ENCODE measurements around the gene NFS1.
A peak's percentile ranks its signal among the peaks of the same experiment; 100 is the strongest.
"Not testable (repeated sequence)": the region's sequence is repeated elsewhere in the genome, so short reads cannot be mapped to it uniquely, and the experiment has no call there.

Gene NFS1

DNA sequence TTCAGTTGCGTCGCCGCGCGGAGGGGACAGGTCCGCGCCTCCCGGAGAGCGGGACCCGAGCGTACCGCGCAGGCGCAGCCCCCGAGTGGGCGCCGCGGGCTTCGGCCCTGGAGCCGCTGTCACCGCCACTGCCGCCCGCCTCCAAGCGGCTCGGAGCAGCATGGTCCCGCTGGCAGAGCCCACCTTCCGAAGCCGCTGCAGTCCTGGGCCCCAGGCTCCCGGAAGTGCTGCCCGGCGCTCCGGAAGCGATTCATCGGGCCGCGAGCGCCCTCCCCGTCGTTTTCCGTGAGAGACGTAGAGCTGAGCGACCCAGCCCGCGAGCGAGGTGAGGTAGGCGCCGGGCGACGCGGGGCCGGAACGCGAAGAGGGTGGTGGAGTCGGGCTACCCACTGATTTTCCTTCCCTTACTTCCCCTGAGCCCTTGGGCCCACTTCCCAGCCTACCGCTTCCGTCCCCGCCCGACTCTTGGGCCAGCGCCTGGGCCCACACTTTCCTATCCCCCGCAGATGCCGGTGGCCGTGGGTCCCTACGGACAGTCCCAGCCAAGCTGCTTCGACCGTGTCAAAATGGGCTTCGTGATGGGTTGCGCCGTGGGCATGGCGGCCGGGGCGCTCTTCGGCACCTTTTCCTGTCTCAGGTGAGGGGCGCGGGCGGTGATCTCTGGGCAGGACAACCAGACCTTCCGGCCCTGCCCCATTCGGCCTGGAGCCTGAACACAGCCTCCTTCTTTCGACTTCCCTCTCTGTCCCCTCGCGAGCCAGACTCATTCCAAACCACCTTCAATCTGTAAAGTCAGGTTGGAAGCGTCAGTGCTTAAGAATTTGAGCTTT is at the start of gene NFS1, which contains the start of gene ROMO1:
TSS of gene NFS1 (minus strand) at position 226 of the 830 bp plus-strand sequence. CDS start at position 162, 64 bp downstream.
TSS of gene ROMO1 (plus strand) at position 279 of the 830 bp plus-strand sequence. CDS start at position 507, 228 bp downstream.
- DNase-seq (ENCODE audit: low read depth) = peak; percentile 69

DNA sequence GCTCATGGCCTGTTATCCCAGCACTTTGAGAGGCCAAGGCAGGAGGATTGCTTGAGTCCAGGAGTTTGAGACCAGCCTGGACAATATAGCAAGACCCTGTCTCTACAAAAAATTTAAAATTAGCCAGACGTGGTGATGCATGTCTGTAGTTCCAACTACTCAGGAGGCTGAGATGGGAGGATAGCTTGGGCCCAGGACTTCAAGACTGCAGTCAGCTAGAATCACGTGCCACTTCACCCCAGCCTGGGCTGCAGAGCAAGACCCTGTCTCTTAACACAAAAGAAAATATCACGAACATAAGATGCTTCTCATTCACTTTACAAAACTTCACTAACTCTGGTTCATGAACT is 45.3 kb upstream of the NFS1 start:
- DNase-seq (ENCODE audit: low read depth) = not testable (repeated sequence)

DNA sequence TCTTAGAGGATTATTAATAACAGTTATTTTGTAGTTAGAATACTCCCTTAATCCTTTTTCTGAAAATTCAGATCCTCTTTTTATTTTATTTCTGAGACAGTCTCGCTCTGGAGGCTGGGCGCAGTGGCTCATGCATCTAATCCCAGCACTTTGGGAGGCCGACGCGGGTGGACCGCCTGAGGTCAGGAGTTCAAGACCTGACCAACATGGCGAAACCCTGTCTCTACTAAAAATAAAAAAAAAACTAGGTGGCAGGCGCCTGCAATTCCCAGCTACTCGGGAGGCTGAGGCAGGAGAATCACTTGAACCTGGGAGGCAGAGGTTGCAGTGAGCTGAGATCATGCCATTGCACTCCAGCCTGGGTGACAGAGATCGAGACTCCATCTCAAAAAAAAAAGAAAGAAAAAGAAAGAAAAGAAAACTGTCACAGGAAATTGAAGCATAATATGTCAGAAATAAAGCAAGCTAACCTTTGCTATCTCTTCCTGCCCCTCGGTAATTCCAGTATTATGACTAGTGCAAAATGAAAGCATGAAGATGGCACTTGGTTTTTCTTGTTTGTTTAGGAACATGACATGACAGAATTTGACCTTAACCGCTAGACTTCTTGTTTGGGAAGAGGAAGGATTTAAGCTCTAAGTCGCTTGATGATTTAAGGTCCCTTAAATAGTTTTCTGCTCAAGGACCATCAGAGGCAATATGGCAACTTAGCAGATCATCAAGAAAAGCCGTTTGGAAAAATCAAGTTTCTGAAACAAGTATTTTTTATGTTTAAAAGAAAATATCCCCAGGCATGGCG is 44.7 kb upstream of the NFS1 start:
- no peak for DNase-seq (ENCODE audit: low read depth)

DNA sequence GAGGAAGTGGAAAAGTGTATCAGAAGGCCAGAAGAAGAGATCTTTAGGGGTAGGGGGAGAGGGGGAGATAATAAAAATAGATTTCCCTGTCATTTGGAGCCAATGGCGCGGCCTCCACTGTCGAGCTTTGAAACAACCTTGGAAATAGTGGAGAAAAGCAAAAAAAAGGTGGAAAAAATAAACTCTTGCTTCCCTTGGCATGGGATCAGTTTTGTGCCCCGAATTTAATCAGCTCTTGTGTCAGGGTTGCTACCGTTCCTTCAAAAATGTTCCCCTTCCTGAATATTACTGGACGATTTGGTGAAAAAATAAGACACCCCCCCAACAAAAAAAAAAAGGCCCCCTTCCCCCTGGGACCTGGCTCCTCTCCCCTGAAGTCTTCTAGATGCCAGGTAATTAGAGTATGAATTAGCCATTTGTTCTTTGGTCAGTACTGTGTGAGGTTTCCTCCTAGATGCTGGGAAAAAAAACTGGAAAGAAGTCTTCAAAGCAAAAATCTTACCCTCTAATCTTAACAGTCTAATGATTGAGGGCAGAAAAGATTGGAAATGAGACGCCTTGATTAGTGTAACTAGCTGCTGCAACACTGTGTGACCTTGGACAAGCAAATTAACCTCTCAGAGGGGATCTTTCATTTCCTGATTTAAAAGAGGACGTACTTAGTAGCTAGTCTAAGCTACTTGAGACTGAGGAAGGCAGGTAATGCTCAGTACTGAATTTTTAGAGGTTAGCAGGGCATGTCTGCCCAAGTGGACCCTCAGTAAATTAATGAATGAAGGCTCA is 43.8 kb upstream of the NFS1 start:
- no peak for DNase-seq (ENCODE audit: low read depth)

DNA sequence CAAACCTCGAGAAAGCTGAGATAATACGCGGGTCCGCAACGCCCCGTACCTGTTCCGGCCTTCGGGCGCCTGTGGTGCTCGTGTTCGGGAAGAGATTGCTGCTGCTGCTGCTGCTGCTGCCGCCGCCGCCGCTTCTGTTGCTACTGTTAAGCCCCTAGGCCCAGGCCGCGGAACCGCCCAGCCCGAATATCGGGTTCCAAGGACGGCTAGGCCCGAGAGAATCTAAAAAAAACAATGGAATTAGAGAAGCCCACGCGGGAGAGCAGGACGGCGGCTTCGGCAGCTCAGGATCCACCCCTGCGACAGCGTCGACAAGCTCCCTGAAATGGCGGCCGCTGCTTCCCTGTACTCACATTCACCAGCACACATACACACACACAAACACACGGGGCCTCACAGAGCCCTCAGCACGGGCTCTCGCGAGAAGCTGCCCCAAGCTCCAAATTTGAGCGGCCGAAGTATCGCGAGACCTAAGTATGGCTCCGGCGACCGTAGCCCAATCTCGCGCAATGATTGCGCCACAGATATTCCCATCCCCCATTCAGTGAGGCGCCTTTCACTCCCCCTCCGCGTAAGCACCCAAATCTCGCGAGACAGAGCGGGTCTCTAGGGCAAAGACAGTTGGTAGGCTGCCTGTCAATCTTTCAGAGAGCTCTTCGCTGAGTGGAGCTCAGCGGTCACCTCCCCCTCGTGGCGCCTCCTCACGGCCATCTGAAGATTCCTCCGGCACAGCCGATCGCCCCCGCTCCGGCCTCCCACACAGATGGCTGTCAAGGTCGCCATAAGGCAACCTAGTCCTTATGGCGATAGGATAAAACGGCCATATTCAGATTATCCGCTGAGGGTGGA is 43.0 kb upstream of the NFS1 start, which contains the start of gene RBM39:
TSS of gene RBM39 (minus strand) at position 369 of the 849 bp plus-strand sequence. CDS start 1,386 bp downstream, outside the sequence.
- DNase-seq (ENCODE audit: low read depth) = peak; percentile 98

DNA sequence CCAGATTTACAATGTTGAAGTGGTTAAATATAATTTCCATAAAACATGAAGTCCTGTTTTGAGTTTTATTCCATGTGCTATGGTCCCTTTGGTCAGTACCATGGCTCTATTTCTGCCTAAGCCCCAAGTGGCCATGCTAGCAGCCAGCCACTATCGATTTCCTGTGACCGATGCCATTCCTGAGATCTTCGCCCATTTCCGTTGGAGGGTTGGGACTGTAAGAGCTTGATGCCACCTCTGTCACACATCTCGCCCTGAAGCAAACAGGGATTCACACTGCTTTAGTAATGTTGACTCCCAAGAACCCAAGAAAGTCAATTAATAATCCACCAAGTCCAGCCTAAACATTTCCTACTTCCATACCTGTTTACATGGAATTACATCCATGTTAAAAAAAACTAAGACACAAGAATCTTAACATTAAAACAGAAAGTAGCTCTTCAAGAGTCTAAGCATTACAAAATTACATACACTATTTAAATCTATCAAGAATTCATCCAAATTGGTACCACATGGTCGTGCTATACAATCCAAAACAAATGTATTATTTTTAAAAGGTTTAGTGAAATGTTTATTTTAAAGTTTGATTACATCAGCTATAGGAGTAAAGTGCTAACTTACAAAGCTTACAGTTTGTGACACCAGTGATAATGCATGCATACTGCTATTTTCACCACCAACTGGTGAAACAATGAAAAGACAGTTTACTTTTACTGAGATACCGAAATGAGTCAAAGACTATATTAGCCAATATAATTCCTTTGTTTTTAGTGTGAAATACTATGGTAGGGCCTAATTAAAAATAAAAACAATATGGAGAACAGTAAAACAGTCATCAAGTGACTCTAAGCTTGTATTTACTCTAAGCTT is 40.4 kb upstream of the NFS1 start:
- DNase-seq (ENCODE audit: low read depth) = no peak

DNA sequence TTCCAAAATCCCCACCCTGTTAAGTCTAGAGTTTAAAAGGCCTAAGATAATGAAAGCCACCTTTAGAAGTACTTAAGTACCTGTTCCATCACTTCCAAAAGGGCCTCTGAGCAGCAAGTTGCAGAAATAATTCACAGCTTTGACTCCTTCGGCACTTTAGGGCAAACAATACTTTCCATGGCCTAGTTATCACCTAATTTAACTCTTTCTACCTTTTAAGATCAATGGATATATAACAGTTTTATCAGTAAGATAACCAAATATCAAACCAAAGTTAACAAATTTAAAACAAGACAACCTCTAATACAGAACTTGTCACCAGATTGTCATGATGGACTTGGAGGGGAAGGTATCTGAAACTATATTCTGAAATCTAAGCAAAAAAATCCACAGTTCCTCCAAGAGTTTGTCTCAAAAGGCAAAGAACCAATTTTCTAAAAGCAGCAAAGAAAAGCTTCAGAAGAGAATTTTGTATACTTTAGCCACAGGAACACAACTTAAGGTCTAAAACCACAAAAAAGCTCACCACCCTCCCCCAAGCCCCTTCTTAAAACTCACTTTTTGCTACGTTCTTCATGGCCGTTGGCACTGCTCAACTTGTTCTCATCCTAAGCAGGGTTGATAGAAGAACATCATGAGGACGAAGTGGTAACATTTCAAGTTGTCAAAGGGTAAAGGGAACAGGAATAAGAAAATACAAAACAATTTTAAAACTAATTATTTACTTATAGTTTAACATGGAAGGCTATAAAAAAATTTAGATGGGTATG is 39.4 kb upstream of the NFS1 start:
- DNase-seq (ENCODE audit: low read depth) = no peak

DNA sequence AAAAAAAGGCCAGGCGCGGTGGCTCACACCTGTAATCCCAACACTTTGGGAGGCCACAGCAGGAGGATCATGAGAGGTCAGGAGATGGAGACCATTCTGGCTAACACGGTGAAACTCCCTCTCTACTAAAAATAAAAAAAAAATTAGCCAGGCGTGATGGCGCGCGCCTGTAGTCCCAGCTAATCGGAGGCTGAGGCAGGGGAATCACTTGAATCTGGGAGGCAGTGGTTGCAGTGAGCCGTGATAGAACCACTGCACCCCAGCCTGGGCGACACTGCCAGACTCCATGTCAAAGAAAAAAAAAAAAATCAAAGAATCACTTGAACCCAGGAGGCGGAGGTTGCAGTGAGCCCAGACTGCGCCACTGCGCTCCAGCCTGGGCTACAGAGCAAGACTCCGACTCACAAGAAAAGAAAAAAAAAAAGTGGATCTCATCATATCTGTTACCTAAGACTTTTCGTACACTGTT is 38.7 kb upstream of the NFS1 start:
- no peak for DNase-seq (ENCODE audit: low read depth)

DNA sequence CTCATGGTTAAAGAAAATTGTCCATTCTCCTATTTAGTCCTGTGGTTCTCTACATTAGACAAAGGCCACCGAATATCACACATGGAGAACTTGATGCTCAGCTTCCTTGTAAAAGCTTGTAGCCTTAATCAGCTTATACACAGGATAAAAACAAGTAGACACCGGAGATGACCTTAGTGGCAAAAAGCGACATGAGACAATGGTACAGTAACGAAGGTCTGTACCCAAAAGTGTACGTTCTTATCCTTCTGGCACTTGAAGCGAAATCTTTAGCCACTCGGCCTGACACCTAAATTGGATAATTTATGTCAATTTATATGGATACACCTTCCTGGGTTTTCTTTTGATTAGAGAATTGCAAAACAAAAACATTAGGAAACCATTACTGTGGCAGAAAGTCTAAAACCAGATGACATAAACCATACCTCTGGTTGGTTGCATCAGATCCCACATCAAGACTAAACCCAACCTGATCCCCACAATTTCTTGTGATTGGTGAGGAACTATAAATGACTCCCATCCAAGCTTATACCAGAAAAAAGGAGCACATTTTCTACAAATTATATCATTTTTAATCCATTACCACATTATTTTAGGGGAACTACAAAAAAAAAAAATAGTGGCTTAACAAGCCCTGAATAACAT is 36.8 kb upstream of the NFS1 start:
- no peak for DNase-seq (ENCODE audit: low read depth)

DNA sequence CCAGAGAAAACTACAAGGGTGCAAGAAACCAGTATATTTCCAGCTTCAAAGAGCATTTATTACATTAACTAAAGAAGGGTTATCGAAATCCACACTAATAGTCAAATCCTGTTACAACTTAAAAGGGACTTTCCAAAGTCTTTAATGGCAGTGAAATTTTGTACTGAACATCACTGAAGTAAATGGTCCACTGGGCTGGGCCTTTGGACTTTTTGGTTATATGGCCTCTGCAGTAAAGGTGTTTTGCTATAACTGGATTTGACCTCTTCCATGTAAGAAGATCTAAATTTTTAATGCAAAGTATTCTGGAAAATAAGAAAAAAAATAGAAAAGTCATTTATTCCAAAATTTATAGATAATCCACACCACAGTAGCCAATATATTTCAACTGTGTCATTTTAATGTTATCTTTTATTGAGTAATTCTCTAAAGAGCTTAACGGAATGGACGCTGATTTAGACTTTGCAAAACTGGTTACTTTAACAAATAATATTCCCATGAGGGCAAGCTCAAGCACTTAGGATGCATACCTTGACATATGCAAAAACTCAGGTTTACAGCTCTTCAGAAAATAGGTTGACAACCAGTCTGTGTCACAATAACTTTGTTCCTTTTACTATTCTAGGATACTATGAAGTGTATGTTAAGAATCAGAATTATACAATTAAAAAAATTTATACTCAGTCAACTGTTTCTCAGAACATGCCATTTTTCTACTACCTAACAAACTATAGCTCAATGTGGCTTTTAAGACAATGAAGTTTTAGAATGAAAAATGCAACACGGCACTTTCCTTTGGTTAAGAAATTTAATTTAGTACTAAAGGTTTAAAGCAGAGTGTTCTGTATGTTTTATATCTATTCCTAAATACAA is 35.9 kb upstream of the NFS1 start:
- no peak for DNase-seq (ENCODE audit: low read depth)

DNA sequence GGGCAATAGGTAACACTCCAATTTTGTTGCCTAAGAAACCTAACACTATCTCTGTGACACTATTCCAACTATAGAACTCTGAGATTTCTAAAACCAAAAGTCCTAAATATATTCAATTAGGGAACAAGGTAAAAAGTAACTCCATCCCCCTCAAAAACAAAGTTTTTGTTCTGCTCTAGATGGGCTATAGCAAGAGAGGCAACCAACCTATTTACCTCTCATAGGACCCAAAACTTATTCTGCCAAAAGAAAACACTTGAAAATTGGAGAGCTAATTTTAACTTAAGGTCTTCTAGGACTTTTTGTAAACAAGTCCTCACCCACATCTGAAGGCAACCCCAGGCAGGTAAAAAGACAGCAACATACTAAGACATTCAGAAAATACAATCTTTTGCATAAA is 35.2 kb upstream of the NFS1 start:
- DNase-seq (ENCODE audit: low read depth) = no peak

DNA sequence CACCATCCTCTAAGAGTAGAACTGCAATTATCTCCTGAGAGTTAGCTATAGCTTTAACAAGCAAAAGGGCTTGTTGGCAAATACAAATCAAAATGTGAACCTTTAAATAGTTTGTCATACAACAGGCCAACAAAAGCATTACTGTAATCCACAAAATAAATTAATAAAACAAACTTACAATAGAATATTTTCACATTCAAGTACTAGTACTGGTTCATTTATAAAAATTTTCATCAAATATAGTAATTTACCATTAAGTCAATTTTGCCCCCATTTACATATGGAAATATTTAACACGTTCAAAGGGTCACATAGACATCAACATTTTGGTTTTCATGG is 33.5 kb upstream of the NFS1 start:
- DNase-seq (ENCODE audit: low read depth) = no peak

DNA sequence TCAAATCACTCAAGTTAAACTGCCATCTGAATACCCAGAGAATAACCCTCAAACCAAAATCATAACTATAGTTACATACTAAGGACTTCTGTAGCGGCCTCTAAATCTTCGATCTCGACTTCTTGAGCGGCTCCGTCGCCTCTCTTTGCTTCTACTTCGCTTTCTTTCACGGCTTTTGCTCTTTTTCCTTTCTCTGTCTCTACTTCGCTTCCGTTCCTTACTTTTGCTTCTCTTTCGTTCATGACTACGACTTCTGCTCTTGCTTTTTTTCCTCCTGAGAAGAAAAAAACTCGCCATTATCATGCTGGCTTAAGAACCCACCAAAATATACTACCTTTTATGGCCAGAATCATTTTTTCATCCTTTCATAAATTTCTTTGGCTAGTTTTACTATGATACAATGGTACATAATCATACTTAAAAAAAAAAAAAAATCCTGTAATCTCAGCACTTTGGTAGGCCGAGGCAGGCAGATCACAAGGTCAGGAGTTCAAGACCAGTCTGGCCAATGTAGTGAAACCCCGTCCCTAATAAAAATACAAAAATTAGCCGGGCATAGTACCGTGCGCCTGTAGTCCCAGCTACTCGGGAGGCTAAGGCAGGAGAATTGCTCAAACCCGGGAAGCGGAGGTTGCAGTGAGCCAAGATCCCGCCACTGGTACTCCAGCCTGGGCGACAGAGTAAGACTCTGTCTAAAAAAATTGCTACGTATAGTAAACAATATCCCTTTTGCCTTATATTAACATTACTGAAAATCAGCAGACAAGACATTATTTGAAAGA is 32.9 kb upstream of the NFS1 start:
- no peak for DNase-seq (ENCODE audit: low read depth)

DNA sequence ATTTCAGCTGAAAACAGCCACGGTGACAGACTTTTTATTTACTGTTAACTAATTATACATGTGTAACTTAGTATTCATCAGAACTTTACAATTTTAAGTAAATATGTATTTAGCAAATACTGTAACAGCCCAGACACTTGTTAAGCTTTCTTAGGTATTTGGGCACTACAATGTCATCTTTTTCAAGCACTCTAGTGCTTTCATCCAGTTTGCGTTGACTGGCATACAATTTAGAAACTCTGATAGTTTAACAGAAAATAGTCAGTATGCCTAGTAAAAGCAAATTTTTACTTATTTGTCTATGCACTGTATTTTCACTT is 32.3 kb upstream of the NFS1 start:
- DNase-seq (ENCODE audit: low read depth) = no peak

DNA sequence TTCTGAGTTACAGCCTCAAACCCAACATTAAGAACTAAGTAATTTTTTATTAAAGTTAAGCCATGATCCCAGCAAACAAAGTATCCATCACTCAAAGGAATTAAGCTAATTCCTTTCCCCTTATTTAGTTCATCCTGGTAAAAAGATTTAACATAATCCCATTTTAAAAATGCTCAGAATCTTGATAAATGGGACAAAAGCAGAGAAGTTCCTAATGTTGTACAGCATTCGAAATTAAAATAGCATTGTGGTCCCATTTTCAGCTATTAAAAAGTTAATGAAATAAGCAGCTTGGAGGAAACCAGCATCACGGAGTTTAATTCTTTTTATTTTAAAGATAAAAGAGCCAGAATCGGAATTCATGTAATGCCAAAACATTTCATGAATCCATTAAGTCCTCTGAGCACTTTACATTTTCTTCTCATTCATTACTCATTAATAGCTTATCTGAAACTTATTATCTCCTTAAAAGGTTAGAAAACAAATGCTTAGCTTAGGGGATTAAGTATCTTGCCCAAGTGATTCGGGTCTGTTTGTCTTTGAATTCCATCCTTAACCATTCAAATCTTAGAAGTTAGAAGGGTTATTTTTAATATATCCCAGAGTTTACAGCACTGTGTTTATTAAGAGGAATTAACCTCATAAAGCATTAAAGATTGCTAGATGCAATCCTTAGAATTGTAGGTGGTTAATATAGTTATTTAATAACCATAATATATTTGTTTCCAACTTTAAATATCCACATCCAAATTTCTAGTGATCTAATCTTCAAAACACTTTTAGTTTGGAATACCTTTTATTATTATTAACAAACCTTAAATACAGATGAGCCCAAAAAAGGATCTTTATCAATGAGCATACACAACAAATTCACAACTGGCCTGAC is 31.7 kb upstream of the NFS1 start:
- DNase-seq (ENCODE audit: low read depth) = no peak

DNA sequence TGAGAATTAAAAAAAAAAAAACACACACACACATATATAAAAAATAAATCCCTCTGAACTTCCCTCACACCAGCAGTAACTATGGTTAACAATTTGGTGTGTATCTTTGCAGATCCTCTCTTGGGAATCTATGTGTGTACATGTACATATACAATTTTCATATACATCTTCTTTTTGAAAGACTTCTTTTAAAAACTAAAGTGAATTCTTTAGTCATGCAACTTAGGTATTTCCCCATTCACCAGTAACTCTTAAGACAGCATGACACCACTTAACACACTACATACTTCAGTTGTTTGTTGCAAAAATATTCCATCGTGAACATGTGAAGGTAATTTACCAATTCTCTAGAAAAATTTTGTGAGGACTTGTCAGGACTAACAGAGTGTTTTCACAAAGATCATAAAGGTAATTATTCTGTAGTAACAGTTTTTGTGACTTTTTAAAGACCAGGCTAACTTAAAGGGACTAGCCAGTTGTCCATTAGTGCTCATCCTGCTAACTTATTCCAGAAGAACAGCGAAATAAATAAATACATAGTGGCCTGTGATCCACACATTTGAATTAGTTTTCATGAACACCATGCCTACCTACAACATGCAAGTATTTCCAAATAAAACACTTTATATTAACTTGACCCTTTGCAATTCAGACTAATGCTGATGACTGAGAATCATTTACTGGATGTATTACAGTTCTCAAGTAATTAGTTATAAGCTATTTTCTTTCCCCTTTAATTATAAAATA is 30.9 kb upstream of the NFS1 start:
- DNase-seq (ENCODE audit: low read depth) = no peak
